ENCODE data around the gene GORASP1. TPM values are rescaled to one million over a fixed set of nuclear protein-coding genes. Genes with fewer than 3 reads are reported as not detected.

Gene GORASP1
- total RNA-seq, 2 experiments from 2014 or later: 52.0 to 53.1 TPM

GRCh38 chr3:39137991-39138803 is 30.8 kb upstream of the GORASP1 start:
- ChIA-PET CTCF (no interaction called here), POLR2A (interaction anchor here (0.9 to 1.2 kb wide), 2 partner anchors 9 to 141 kb away, joined by 3 read pairs; partner anchors contain the start of gene CX3CR1)
- no peak for DNase-seq
- no peaks in the 10 kb centered on the region for H3K9me3 Mint-ChIP-seq
- H3K27ac Mint-ChIP-seq: no peak overlapping the region
- peaks cover 23% of the 10 kb centered on the region for H3K4me1 Mint-ChIP-seq
- no peaks in the 10 kb centered on the region for H3K27me3 Mint-ChIP-seq
- H3K4me3 Mint-ChIP-seq: no peak overlapping the region
- peaks cover 36% of the 10 kb centered on the region for H3K36me3 Mint-ChIP-seq (ENCODE audit: low read depth)

- H3K27ac Mint-ChIP-seq: no peak overlapping the region
- H3K27me3 Mint-ChIP-seq: no peaks in the 10 kb centered on the region
- ChIA-PET CTCF (no interaction called here), POLR2A (interaction anchor here (0.9 to 1.2 kb wide), 2 partner anchors 9 to 142 kb away, joined by 3 read pairs; partner anchors contain the start of gene CX3CR1)
- no peak for DNase-seq
- H3K4me1 Mint-ChIP-seq: peaks cover 20% of the 10 kb centered on the region
- H3K36me3 Mint-ChIP-seq (ENCODE audit: low read depth): peaks cover 29% of the 10 kb centered on the region
- H3K9me3 Mint-ChIP-seq: no peaks in the 10 kb centered on the region
- H3K4me3 Mint-ChIP-seq: no peak overlapping the region
Measured at GRCh38 chr3:39137435-39137936, 30.1 kb upstream of the GORASP1 start.

GRCh38 chr3:39136533-39137434 is 29.4 kb upstream of the GORASP1 start:
- no peaks in the 10 kb centered on the region for H3K9me3 Mint-ChIP-seq
- ChIA-PET POLR2A (interaction anchor here (0.6 to 1.8 kb wide), 3 partner anchors 10 to 21 kb away, joined by 3 to 8 read pairs (median 4); no protein-coding TSS in a partner anchor), CTCF (no interaction called here)
- H3K4me1 Mint-ChIP-seq: peaks cover 19% of the 10 kb centered on the region
- no peaks in the 10 kb centered on the region for H3K27me3 Mint-ChIP-seq
- no peak overlapping the region for H3K4me3 Mint-ChIP-seq
- no peak for DNase-seq
- peaks cover 22% of the 10 kb centered on the region for H3K36me3 Mint-ChIP-seq (ENCODE audit: low read depth)
- H3K27ac Mint-ChIP-seq: no peak overlapping the region

- Mint-ChIP-seq H3K27ac (no peak overlapping the region), H3K4me3 (no peak overlapping the region), H3K9me3 (no peaks in the 10 kb centered on the region), H3K36me3 (ENCODE audit: low read depth) (peaks cover 9% of the 10 kb centered on the region), H3K4me1 (peaks cover 8% of the 10 kb centered on the region), H3K27me3 (no peaks in the 10 kb centered on the region)
- CTCF ChIA-PET: no interaction called here
- no peak for DNase-seq
- POLR2A ChIA-PET: interaction anchor here (1.8 kb wide), 1 partner anchor 12 kb away, joined by 8 read pairs; no protein-coding TSS in a partner anchor
Measured at GRCh38 chr3:39135170-39135805, 27.9 kb upstream of the GORASP1 start.

- Mint-ChIP-seq H3K27ac (no peak overlapping the region), H3K4me1 (peaks cover 8% of the 10 kb centered on the region), H3K27me3 (no peaks in the 10 kb centered on the region), H3K4me3 (no peak overlapping the region), H3K9me3 (no peaks in the 10 kb centered on the region), H3K36me3 (ENCODE audit: low read depth) (peaks cover 7% of the 10 kb centered on the region)
- DNase-seq: no peak
- CTCF ChIA-PET: interaction anchor here (1.1 kb wide), 1 partner anchor 17 kb away, joined by 4 read pairs; no protein-coding TSS in a partner anchor
- POLR2A ChIA-PET: interaction anchor here (0.7 to 1.9 kb wide), 4 partner anchors 9 to 28 kb away, joined by 4 to 5 read pairs (median 4); no protein-coding TSS in a partner anchor
Measured at GRCh38 chr3:39134305-39134704, 26.9 kb upstream of the GORASP1 start.

- DNase-seq: no peak
- no peaks in the 10 kb centered on the region for H3K9me3 Mint-ChIP-seq
- ChIA-PET POLR2A (interaction anchor here (0.7 to 1.9 kb wide), 4 partner anchors 10 to 28 kb away, joined by 4 to 5 read pairs (median 4); no protein-coding TSS in a partner anchor), CTCF (interaction anchor here (1.1 kb wide), 1 partner anchor 18 kb away, joined by 4 read pairs; no protein-coding TSS in a partner anchor)
- H3K36me3 Mint-ChIP-seq (ENCODE audit: low read depth): peaks cover 7% of the 10 kb centered on the region
- peaks cover 6% of the 10 kb centered on the region for H3K4me1 Mint-ChIP-seq
- H3K27me3 Mint-ChIP-seq: no peaks in the 10 kb centered on the region
- no peak overlapping the region for H3K27ac Mint-ChIP-seq
- no peak overlapping the region for H3K4me3 Mint-ChIP-seq
Measured at GRCh38 chr3:39133822-39134221, 26.4 kb upstream of the GORASP1 start.

GRCh38 chr3:39133093-39133490 is 25.7 kb upstream of the GORASP1 start:
- POLR2A ChIA-PET: interaction anchor here (1.4 to 1.9 kb wide), 3 partner anchors 11 to 27 kb away, joined by 4 to 5 read pairs (median 4); no protein-coding TSS in a partner anchor

GRCh38 chr3:39132096-39133092 is 25.0 kb upstream of the GORASP1 start:
- Mint-ChIP-seq H3K27me3 (no peaks in the 10 kb centered on the region), H3K4me1 (peaks cover 14% of the 10 kb centered on the region), H3K9me3 (no peaks in the 10 kb centered on the region)

More at GRCh38 chr3:39133093-39133490, 25.7 kb upstream of the GORASP1 start:
- H3K9me3 Mint-ChIP-seq: no peaks in the 10 kb centered on the region
- H3K36me3 Mint-ChIP-seq (ENCODE audit: low read depth): peaks cover 7% of the 10 kb centered on the region
- H3K4me1 Mint-ChIP-seq: peaks cover 9% of the 10 kb centered on the region
- H3K4me3 Mint-ChIP-seq: no peak overlapping the region
- H3K27me3 Mint-ChIP-seq: no peaks in the 10 kb centered on the region
- no peak for DNase-seq
- CTCF ChIA-PET: interaction anchor here (0.7 kb wide), 1 partner anchor 155 kb away, joined by 3 read pairs; no protein-coding TSS in a partner anchor
- H3K27ac Mint-ChIP-seq: no peak overlapping the region

GRCh38 chr3:39130693-39131265 is 23.4 kb upstream of the GORASP1 start:
- ChIA-PET POLR2A (interaction anchor here (0.8 to 2.3 kb wide), 4 partner anchors 12 to 19 kb away, joined by 3 to 9 read pairs (median 6); no protein-coding TSS in a partner anchor), CTCF (interaction anchor here (1.0 to 2.7 kb wide), 3 partner anchors 26 to 160 kb away, joined by 3 to 10 read pairs (median 3); no protein-coding TSS in a partner anchor)
- Mint-ChIP-seq H3K36me3 (ENCODE audit: low read depth) (no peaks in the 10 kb centered on the region), H3K27ac (no peak overlapping the region), H3K4me1 (peaks cover 24% of the 10 kb centered on the region), H3K9me3 (no peaks in the 10 kb centered on the region), H3K4me3 (no peak overlapping the region), H3K27me3 (no peaks in the 10 kb centered on the region)
- no peak for DNase-seq

More at GRCh38 chr3:39132096-39133092, 25.0 kb upstream of the GORASP1 start:
- POLR2A ChIA-PET: interaction anchor here (1.2 to 2.3 kb wide), 3 partner anchors 11 to 17 kb away, joined by 4 to 9 read pairs (median 8); no protein-coding TSS in a partner anchor
- no peak overlapping the region for H3K4me3 Mint-ChIP-seq
- H3K36me3 Mint-ChIP-seq (ENCODE audit: low read depth): peaks cover 3% of the 10 kb centered on the region
- DNase-seq: no peak
- CTCF ChIA-PET: interaction anchor here (0.5 to 2.7 kb wide), 3 partner anchors 10 to 156 kb away, joined by 3 to 10 read pairs (median 3); no protein-coding TSS in a partner anchor
- H3K27ac Mint-ChIP-seq: no peak overlapping the region

GRCh38 chr3:39130026-39130425 is 22.6 kb upstream of the GORASP1 start:
- Mint-ChIP-seq H3K27ac (no peak overlapping the region), H3K36me3 (ENCODE audit: low read depth) (no peaks in the 10 kb centered on the region), H3K4me3 (no peak overlapping the region), H3K27me3 (no peaks in the 10 kb centered on the region), H3K4me1 (peaks cover 24% of the 10 kb centered on the region), H3K9me3 (no peaks in the 10 kb centered on the region)
- CTCF ChIA-PET: interaction anchor here (1.0 to 2.7 kb wide), 2 partner anchors 158 to 160 kb away, joined by 3 to 10 read pairs; no protein-coding TSS in a partner anchor
- no peak for DNase-seq
- POLR2A ChIA-PET: interaction anchor here (0.9 to 2.3 kb wide), 2 partner anchors 13 to 20 kb away, joined by 3 to 9 read pairs; no protein-coding TSS in a partner anchor
